K562 (cell line): Measurements from ENCODE around the gene CENPT.

Source experiments
- CBX3 ChIP-seq, 2 experiments: IDR thresholded peaks; 1 replicate in 1 of 2; 2 replicates in 1 of 2; pipeline ENCODE4 v1.6.1; 2012; ENCODE audit warnings: inconsistent platforms in 2 of 2, low read length in 2 of 2, borderline replicate concordance in 1 of 2, control low read depth in 1 of 2
- HMG20B ChIP-seq: fragments of 250-450 bp; sonication (Bioruptor Pico); IDR thresholded peaks from 2 replicates; pipeline ENCODE4 v1.5.0; 2021; ENCODE audit warnings: mild to moderate bottlenecking
- POLR2A ChIP-seq: fragments of 450-650 bp; conservative IDR thresholded peaks from 2 replicates; pipeline ENCODE4 v1.6.1; 2016
- ZNF644 ChIP-seq: fragments of 200-800 bp; sonication (Bioruptor generic); IDR thresholded peaks from 2 replicates; pipeline ENCODE4 v1.6.1; 2016; ENCODE audit warnings: low read depth, missing genetic modification characterization, missing compliant biosample characterization

DNA sequence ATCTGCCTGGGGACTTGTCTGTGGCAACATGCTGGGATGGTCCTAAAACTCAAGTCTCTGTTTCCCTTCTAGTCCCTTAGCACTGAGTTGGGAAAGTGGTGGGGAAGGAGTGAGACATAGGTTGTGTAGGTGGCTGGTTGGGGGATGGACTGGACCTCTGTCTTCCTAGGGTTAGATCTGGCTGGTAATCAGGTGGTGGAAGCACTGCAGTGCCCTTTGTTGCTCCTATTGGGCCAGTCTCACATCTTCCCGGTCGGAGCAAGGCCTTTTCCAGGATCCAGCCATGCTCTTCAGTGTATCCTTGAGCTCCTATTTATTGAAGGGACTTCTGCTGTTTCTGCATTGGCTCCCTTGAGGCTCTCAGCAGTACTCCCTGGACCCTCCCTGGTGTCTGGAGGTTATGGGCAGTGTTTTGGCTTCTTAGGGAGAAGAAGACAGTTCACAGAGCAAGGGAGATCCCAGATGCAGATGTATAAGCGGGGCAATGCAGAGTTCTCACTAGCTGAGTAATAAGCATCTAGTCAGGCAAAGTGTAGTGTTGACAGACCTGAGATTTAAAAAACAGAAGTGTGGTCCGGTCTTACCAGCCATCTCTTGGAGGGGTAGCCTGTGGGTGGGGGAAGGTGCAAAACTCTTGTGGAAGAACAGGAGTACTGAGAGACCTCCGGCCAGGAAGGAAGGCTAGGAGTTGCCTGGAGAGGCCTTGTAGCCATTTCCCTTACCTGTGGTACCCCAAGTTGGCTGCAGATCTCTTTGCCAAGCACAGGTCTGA is 2.0 kb downstream of the CENPT start:
- no peak for TF ChIP-seq HMG20B (CRISPR knock-in tag)
- TF ChIP-seq POLR2A, result no peak
- no peak for TF ChIP-seq CBX3 (IDR thresholded peaks at IDR 0.05; ENCODE audit: borderline replicate concordance in 1 of 2, low read length in 2 of 2)
- TF ChIP-seq ZNF644 (tag), result no peak
